Posterior cingulate gyrus (tissue), 11 donors: ENCODE results near the gene EDAR.

Experiments
- DNase-seq, 10 donors: peaks; one replicate each; pipeline versions ENCODE4 v3.0.0 to v3.0.0-alpha.2; 2020 to 2021; ENCODE audit warnings: mixed read lengths in 3 of 10
- intact Hi-C: fragments of 100-400 bp; cut with DNase I; formaldehyde crosslinking; loops from one replicate; pipeline ENCODE4 v1.15.1; 2023

The EDAR gene

DNA sequence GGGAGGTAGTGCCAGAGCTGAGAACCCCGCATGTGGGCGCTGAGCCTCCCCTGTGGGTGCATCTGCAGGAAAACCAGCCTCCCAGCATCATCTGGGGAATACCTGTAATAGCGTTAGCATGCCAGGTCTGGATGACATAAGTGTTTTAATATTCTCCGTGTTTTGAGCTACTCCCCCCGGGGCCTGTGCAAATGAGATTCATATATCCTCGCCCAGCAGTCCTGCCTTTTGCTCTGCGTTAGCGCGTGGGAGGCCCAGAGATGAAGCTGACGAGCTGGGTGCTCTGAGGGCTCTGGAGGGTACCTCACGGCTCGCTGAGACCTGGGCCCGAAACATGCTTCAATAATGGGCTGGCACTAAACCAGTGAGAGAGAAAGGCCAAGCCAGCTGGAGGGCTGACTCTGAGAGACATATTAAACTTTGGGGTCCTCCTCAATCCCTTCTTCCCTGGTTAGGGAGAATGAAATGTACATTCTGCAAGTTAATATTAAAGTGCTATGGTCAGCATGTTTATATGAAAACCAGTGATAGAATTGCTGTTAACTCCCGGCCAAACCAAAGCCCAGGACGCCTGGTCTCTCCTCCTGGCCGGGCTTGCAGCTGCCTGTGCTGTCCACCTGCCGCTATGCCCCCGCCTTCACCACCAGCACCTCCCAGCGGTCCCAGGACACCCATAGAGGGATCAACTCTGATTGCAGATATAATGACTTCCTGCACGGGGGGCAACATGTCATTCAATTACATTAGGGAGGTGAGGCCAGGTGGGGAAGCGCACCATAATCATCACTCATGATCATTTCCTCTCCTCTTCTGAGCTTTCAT, 77.0 kb downstream of the EDAR start:
- DNase-seq, result peak in 3 of 10 donors; percentile 46 to 70 (median 56)
- intact Hi-C loops, result no loop called here

DNA sequence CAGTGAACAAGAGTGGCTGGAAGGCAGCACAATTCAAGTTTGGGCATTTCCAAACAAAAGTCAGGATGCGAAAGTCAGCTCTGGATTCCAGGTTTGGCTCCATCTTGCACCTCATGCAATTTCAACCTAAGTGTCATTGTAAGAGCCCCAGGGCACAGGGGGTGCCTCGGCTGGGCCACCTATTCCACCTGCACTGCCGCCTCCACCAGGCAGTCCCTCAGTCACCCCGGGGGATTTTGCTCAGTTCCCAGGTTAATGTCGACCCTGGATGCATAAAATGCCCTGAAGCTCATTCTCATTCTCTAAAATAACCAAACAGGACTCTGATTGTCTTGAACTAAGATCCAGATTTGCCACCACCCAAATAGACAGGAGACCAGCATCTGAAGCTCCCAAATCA, 77.6 kb downstream of the EDAR start:
- intact Hi-C loops, result no loop called here
- DNase-seq, result peak in 1 of 10 donors; percentile 42

DNA sequence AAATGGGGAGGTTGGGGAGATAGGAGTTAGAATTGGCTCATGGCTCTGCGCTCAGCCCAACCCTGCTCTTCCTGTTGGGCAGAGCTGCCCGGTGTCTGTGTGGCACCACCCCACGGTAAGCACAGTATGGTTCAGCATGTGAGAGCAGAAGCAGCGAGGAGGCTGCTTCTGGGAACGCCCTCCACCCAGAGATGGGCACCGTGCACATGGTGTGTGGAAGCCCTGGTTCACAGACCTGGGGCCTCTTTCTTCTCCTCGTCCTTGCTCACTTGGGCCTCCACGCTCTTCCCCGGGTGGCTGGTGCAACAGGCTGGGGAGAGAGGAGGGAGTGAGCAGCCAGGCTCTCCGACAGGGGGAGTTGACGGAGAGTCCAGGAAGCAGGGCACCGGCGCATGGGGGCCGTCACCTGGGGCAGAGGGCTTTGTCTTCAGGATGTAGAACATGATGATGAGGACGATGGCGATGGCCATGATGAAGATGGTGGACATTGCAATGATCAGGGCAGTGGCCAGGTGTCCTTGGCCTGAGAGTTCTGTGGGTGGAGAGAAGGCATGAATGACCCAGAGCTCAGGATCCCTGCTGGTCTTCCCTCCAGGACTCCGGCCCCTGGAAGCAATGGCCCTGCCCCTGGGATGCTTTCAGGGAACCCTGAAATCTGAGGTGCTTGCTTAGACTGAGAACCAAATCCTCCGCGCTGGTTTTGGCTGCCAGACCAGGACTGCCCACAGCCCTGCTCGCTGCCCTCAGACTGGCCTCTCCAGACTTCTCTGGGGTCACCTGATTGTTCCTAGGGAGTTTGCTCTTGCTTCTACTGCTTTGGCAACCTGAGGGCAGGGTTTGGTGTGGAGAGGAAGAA, 78.3 kb downstream of the EDAR start:
- intact Hi-C loops, result no loop called here
- peak in 1 of 10 donors; percentile 57 for DNase-seq

DNA sequence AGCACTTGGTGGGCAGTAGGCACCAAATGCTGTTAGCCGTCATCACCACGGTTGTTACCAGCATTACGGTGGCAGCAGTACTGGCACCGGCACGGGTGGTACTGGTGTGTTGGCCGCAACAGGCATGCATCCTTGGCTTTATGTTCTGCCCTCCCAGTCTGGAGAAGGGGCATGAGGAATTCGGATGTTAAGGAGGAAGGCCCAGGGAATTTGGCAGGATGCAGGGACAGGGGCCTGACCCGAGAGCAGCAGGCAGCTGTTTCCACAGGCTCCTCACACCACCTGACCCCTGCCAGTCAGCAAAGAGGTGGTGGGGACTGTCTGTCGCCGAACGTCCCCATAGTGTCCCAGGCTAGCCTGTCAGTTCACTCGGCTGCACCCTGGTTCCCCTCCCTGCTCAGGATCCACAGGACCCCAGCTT, 79.0 kb downstream of the EDAR start:
- DNase-seq, result peak in 2 of 10 donors; percentile 60 to 64
- intact Hi-C loops, result no loop called here

DNA sequence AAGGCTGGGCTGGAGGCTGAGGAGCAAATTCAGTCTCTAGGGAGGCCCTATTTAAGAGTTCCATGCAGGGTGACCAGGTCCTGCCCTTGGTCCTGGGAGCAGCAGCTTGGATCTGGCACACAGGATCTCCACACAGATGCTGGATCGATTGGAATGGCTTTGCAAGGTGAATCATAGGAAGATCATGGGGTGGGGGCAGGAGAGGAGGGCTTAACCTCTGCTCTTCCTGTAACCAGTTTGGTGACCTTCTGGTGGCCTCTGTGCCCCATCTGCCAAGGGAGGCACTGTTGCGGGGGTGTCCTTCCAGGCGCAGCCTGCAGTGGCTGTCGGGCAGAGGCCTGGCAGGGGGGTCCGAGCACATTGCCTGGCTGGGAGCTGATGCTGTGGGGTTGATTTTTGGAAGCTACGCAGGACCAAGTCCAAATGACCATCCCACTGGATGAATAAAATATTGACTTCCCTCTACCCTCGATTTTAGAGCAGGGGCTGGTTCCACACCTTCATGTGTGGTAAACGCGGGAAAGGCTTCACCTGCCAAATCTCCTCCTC, 79.7 kb downstream of the EDAR start:
- intact Hi-C loops, result no loop called here
- peak in 3 of 10 donors; percentile 19 to 74 (median 54) for DNase-seq

DNA sequence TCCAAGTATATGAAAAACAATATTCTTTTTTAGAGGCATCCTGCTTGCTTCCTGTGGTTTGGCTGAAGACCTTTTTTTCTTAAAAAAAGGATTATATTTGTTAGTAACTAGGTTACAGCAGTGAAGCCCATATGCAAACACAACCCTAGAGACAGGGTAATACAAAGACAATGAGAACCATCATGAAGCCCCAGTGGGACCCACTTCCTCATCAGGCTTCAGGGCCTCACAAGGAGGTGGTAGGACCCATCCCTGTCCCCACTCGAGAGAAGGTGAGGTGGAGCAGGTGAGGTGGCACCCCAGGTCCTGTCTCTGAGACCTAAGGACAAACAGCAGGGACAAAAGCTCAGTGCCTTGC, 80.3 kb downstream of the EDAR start:
- DNase-seq, result peak in 1 of 10 donors; percentile 8
- intact Hi-C loops, result no loop called here

DNA sequence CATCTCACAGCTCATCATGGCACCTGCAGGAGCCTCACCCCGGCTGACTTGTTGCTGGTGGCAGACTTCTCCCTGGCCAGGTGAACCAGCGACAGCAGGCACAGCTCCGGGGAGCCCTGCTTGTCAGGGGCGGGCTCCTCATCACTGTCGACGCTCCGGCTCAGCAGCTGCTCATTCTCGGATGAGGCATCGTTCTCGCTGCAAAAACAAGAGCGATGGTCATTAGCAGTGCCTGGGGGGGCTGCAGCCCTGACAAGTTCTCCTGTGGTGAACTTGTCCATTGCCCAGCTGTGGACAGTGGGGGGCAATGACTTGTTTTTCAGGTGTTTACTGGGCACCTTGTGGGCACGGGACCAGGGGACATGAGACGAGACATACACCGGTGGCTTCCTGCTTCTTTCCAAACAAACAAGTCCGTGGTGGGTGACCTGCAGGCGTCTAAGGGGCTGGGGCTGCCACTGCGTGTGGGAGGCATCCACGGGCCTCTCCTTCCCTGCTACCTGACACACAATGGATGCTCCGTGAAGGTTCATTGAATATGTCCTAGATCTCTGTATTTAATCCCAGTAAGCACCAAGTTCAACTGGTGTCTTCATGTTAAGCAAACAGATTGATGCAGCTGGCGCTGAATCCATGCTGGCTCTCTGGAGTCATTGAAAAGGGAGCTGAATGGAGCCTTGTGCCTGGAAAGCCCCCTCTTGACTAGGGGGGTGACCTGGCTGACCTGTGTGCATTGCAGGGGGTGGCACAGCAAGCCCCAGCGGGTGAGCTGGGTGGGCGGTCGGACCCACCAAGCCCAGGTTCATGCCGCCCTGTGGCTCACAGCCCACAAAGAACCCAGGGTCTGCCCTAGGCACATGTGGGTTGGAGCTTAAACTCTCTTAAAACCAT, 81.0 kb downstream of the EDAR start:
- peak in 3 of 10 donors; percentile 55 to 62 (median 59) for DNase-seq
- intact Hi-C loops, result no loop called here

DNA sequence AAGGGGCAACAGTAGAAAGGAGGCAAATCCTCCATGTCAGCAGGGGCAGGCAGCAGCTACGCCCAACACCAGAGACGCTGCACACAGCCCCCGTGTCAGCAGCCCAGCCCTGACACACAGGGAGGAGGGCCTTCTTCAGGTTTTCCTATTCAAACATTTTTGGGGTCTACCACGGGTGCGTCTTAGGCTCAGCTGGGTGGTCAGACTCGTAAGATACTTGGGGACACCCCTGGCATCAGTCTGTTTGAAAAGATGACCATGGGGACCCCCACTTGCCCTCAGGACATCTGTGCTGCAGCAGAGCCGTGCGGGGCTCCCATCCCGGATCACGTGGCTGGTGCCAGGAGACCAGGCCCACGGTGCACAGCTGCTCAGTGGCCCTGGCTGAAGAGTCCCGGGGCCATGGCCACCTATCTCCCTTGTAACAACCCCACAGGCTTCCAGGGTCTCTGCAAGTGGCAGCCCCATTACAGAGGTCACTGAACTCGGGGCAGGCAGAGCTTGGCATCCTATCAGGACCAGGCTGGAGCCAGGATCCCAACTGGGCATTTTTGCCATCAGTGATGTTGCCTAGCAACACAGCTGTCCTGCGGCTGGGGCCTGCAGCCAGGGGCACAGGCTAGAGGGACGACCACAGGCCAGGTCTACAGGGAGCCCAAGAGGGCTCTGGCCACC, 82.5 kb downstream of the EDAR start:
- peak in 3 of 10 donors; percentile 44 to 73 (median 71) for DNase-seq

DNA sequence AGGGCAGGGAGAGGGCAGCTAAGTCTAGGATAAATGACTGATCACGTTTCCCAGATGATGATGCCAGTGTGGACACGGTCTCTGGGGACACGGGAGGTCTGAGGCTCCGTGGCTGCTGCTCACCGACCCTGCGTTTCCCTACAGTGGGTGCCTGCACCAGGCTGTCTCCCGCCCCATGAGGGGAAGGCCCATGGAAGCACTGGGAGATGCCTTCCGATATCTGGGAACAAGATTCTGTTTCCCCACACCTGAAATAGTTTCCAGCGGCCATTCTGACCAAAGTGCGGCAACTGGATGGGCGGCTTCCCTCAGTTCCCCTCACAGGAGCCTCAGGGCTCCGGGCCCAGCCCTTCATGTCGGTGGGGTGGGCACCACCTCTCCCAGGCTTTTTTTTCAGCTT, 83.1 kb downstream of the EDAR start:
- peak in 1 of 10 donors; percentile 53 for DNase-seq
- intact Hi-C loops, result no loop called here

More for the DNA sequence above, 82.5 kb downstream of the EDAR start:
- intact Hi-C loops, result no loop called here

DNA sequence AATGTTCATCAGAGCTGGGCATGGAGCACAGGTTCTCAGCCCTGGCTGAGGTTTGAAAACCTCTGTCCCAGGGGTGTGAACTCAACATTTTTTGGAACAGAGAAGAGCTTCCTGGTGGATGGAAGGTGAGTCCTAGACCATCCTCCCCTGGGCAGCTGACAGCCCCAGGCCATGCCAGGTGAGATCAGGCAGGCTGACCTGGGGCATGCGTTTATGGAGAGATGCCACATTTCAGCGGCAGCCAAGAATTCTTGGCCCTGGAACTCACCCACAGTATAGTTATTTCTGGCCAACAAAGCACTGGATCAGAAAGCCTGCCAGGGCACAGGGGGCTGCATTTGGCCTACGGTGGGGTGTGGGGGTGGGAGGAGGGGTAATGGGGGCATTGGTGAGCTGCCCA, 83.8 kb downstream of the EDAR start:
- intact Hi-C loops, result no loop called here
- DNase-seq, result peak in 2 of 10 donors; percentile 19 to 26

DNA sequence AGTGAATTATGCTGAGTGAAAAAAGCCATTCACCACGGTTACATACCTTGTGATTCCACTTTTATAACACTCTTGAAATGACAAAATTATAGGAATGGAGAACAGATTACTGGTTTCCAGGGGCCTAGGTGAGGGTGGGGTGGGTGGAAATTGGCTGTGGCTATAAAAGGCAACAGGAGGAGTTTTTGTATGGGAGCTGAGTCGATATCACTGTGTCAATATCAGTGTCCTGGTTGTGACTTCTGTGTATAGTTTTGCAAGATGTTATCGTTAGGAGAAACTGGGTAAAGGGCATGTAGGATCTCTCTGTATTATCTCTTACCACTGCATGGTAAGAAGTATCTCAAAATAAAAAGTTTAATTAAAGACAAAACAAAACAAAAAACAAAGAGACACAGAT, 84.3 kb downstream of the EDAR start:
- intact Hi-C loops, result no loop called here

DNA sequence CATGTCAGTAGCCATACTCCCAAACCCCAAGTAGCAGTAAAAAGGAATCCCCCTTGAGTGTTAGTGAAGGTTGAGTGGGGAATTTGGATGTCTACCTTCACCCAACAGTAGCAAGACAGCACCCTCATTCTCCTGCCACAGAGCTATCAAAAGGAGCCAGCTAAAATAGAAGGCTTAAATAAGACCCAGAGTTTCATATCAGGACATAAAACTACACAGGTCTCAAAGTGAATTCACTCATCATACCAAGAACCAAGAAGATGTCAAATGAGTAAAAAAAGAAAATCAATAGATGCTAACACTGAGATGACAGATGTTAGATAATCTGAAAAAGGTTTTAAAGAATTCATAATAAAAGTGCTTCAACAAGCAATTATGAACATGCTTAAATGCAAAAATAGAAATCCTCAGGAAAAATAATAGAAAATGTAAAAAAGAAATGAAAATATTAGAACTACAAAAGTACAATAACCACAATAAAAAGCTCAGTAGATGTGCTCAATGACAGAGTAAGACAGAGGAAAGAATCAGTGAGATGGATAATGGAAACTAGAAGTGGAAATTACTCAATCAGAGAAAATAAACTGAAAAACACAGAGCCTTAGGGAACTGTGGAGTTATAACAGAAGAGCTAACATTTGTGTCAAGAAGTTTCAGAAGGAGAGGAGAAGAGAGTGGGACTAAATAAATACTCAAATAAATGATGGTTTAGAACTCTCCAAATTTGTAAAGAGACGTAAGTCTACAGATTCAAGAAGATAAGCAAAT, 90.5 kb downstream of the EDAR start:
- no peak for DNase-seq
- intact Hi-C loops, result no loop called here

More for the DNA sequence above, 84.3 kb downstream of the EDAR start:
- no peak for DNase-seq

DNA sequence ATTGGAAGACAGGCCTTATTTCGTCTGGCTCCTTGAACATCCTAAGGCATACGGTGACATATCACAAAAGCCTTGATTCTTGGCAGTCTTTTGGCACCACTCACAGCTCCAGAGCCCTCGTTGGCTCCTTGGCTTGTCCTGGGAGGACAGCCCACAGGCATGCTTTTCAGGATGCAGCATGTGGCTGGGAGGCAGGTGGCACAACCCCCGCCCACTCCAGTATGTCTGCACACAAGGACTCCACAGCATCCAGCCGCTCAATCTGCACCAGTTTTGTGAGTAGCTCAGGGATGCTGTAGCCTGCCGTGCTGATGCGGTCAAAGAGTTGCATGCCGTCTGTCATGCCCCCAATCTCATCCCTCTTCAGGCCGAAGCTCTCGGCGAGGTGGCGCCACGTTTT, 92.3 kb downstream of the EDAR start:
- peak in 1 of 10 donors; percentile 74 for DNase-seq
- intact Hi-C loops, result no loop called here

DNA sequence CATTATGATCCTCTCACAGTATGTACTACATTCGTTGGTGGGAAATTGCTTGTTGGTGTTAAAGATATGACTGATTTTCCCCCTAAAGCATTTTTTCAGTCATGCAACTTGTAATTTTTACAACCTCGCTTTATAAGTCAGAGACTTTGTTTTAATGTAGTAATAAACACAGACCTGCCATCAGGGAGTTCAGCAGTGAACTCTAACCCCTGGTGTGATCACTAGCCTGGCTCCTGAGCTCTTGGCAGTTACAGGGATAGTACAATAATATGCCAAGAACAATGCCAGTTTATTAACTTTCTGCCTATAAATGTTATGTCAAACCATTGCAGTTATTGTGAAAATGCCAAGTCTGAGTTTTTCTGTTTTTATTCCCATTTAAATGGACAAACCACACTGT, 93.8 kb downstream of the EDAR start:
- no peak for DNase-seq
- intact Hi-C loops, result no loop called here

DNA sequence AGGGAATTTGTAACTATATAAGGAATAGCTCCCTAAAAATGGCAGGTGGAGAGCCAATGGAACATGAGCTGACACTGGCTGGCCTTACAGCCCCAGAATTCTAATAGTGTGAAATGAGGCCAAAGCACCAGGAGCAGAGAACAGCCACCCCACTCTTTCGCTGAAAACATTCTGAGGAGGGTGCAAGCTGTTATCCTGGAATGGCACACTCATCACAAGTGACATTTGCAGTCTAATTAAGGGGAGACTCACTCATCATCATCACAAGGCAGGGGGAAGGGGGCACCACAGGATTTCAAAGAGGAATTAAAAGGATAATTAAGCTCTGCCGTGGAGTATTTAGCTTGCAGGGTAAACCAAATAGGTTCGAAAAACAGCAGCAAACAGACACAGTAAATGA, 94.3 kb downstream of the EDAR start:
- DNase-seq, result peak in 1 of 10 donors; percentile 8
- intact Hi-C loops, result no loop called here

DNA sequence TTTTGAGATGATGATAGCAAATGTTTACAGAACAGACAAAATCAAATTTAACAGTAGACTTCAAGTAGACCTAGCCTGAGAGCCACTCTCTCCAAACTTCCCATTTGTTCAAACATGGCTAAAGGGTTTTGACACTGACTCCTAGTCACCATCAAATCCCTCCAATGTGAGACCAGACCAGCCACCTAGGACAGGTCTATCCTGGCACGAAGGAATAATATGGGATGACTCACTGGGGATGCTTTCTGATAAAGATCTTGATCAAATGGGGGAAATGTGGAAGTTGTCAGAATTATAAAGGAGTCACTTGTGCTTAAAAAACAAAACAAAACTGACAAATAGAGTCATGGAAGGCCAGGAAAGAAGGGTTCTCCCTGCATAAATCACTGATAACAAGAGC, 95.7 kb downstream of the EDAR start:
- peak in 1 of 10 donors; percentile 24 for DNase-seq
- intact Hi-C loops, result no loop called here

DNA sequence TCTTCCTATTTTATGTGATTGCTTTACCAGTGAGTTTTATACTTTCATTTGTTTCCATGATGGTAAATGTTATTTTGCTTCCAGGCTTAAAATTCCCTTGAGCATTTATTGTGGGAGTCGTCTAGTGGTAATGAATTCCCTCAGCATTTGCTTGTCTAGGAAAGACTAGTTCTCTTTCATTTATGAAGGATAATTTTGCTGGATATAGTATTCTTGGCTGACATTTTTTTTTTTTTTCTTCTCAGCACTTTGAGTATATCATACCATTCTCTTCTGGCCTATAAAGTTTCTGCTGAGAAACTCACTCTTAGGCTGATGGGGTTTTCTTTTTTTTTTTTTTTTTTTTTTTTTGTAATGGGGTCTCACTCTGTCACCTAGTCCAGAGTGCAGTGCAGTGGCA, 99.1 kb downstream of the EDAR start:
- DNase-seq, result no peak
- intact Hi-C loops, result no loop called here

DNA sequence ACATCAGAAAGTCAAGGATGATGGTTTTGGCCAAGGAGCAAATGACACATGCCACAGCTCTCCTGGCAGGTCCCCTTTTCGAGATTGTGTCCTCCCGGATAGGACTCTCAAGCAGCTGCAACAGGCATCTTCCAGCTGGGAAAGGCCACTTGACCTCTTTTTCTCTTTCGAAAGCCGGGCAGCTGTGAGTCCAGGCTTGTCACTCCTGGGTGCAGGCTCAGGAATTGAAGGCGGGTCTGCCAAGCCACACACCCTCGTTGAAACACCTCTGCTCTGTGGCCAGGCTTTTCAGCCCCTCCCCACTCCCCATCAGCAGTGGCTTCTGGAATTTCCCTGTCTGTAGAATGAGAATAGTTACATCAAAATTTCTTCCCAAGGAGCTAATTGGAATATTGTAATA, 104.4 kb downstream of the EDAR start:
- intact Hi-C loops, result no loop called here
- peak in 1 of 10 donors; percentile 41 for DNase-seq

DNA sequence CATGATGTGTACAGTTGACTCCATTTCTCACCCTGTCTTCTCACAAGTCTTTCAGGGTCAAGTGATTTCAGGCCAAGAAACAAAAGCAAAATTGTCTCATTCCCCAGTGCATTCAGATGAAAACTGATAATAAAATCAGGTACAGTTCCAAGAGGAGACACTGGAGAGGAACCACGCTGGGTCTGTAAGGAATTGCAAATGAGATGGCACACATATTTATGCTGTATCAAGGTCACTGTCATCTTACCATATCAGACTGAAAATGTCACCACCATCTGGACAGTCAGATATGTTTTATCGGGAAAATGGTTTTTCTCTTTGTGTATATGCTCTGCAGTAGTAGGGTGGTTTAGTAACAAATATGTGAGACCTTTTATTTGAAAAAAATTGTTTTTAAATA, 110.7 kb downstream of the EDAR start:
- no peak for DNase-seq
- intact Hi-C loops, result no loop called here
